Aorta (tissue), 5 donors: ENCODE data around the gene GLIPR2. TPM values are rescaled to one million over a fixed set of nuclear protein-coding genes. Genes with fewer than 3 reads are reported as not detected.

Experiments used
- ATAC-seq: fragments of 200-7000 bp; cut with Tn5 transposase; one replicate; pipeline ENCODE4 v1.9.1; 2022; ENCODE audit warnings: moderate library complexity; ENCODE audit not compliant: low FRiP score
- DNase-seq, 2 donors: peaks; one replicate each; pipeline ENCODE4 v3.0.0-alpha.2; 2020
- H3K27ac ChIP-seq, 2 donors: one replicate each; pipeline ENCODE4 v1.5.1; 2013; ENCODE audit warnings: low read length in 2 of 2, mild to moderate bottlenecking in 2 of 2, moderate library complexity in 2 of 2, control low read depth in 1 of 2, inconsistent platforms in 1 of 2, low read depth in 1 of 2
- H3K27me3 ChIP-seq, 2 donors: one replicate each; pipeline ENCODE4 v1.6.1; 2013; ENCODE audit warnings: control low read depth in 1 of 2, low read length in 1 of 2, mild to moderate bottlenecking in 1 of 2, moderate library complexity in 1 of 2; ENCODE audit not compliant: insufficient read depth in 2 of 2, control insufficient read depth in 1 of 2
- H3K36me3 ChIP-seq, 2 donors: one replicate each; pipeline ENCODE4 v1.6.1; 2013; ENCODE audit warnings: control low read depth in 1 of 2, low read length in 1 of 2, mild to moderate bottlenecking in 1 of 2; ENCODE audit not compliant: insufficient read depth in 2 of 2, control insufficient read depth in 1 of 2
- H3K4me1 ChIP-seq, 2 donors: one replicate each; pipeline ENCODE4 v1.6.1; 2013; ENCODE audit warnings: low read length in 2 of 2, control low read depth in 1 of 2, mild to moderate bottlenecking in 1 of 2, moderate library complexity in 1 of 2; ENCODE audit not compliant: insufficient read depth in 2 of 2, control insufficient read depth in 1 of 2
- H3K4me3 ChIP-seq, 2 donors: one replicate each; pipeline ENCODE4 v1.5.1; 2013; ENCODE audit warnings: low read length in 2 of 2, control low read depth in 1 of 2, mild to moderate bottlenecking in 1 of 2
- H3K9me3 ChIP-seq: one replicate; pipeline ENCODE4 v1.6.1; 2013; ENCODE audit warnings: mild to moderate bottlenecking, low read length; ENCODE audit not compliant: control insufficient read depth
- WGBS, 2 donors: extraction: QIAGEN DNeasy Blood & Tissue Kit; methylation state at CpG; one replicate each; pipeline ENCODE4 v1.1.7; 2013; 5-methylcytosine and 5-hydroxymethylcytosine counted together
- intact Hi-C, 2 donors: fragments of 100-400 bp; cut with DNase I; formaldehyde crosslinking; loops; one replicate each; pipeline versions ENCODE4 v1.14.2 to v1.15.0; 2022
- polyA plus RNA-seq, 2 donors: library from polyadenylated mRNA; stranded (reverse); fragments of 200-250 nt; gene quantifications; one replicate each; pipeline ENCODE4 v1.2.3, GENCODE V29; 2013
- total RNA-seq, 2 donors: library from RNA; stranded (reverse); fragmentation: NEBNext Ultra II Directional; extraction: Animal tissue kit (Norgen Biotek cat#: 25700); gene quantifications; one replicate each; pipeline ENCODE4 v1.2.1, GENCODE V29; 2021
- donor health status: healthy with polysubstance abuse.
- donor health status: Bipolar disorder and iron deficiency.
- donor health status: DM: no; HTN: no; CAD: no.
- donor health status: DM: no; HTN: no; CAD: no.
- donor health status: DM: yes; HTN: yes; CAD: no.

The GLIPR2 gene
- total and polyA plus RNA-seq, 4 donors: 26.9 to 56.5 (median 34.9) TPM

DNA sequence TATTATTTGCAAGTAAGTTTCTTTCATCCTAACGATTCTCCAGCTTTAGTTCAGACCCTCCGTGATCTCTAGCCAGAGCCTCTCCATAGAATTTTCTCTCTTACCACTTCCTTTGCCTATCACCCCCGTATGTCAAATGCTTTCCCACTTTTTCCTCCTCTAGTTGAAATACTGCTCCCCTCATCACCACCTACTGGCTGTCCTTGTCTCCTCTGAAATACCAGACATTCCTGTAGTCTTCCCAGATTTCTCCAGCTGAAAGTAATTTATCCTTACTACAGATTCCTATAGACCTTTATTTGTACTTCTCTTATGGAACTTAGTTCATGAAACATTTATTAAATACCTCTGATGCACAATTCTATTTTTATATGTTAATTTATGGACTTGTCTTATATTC is 36.0 kb upstream of the GLIPR2 start:
- 71 to 74% methylated on average over 3 of the region's 3 CpGs for WGBS, 2 donors
- intact Hi-C loops: loop anchor here in 1 of 2 donors (10.0 kb wide), 1 partner anchor 224 kb away; no protein-coding TSS in a partner anchor
- no peak overlapping the region for H3K27ac ChIP-seq
- ATAC-seq (no peak), DNase-seq (no peak)
- H3K9me3 ChIP-seq: no peaks in the 10 kb centered on the region
- H3K27me3 ChIP-seq: no peaks in the 10 kb centered on the region
- H3K4me3 ChIP-seq: no peak overlapping the region
- H3K4me1 ChIP-seq: no peaks in the 10 kb centered on the region
- H3K36me3 ChIP-seq: no peaks in the 10 kb centered on the region

DNA sequence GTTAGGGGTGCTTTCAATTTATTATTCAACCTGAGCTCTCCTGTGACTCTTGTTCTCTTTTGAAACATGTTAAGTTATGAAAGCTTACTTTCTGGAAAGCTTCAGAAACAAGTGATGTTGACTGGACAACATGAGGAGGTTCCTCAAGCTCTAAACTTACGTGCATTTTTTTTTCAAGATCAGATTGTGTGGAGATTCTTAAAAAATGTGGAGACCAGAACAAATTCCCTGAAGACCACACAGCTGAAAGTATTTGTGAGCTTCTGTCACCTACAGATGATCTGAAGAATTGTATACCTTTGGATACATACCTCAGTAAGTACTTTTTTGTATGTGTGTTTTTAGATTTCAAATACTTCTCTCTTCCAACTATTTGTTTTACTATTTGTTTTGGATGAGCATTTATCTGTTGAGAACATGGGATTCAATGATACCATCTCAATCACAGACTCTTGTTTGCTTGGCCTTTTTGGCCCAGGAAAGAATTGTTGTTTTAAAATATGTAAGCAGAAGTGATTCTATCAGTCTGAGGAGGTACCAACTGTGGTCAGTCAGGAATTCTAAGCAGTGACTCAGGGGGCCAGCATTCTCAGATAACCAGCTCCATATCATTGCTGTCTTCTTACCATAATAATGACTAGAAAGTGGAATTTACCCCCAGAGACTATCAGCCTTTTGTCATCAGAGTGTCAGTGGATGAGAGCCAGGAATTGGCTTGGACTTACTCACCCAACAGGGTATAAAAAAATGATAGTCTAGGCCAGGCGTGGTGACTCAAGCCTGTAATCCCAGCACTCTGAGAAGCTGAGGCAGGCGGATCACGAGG is 34.4 kb upstream of the GLIPR2 start:
- Histone ChIP-seq H3K36me3 (no peaks in the 10 kb centered on the region), H3K4me1 (no peaks in the 10 kb centered on the region), H3K27me3 (no peaks in the 10 kb centered on the region), H3K9me3 (no peaks in the 10 kb centered on the region), H3K4me3 (no peak overlapping the region), H3K27ac (no peak overlapping the region)
- DNase-seq (no peak), ATAC-seq (peak; percentile 41)
- intact Hi-C loops: loop anchor here (2.0 to 10.0 kb wide), 2 partner anchors 65 to 223 kb away; no protein-coding TSS in a partner anchor
- 49 to 63% methylated on average over 4 of the region's 4 CpGs for WGBS, 2 donors

DNA sequence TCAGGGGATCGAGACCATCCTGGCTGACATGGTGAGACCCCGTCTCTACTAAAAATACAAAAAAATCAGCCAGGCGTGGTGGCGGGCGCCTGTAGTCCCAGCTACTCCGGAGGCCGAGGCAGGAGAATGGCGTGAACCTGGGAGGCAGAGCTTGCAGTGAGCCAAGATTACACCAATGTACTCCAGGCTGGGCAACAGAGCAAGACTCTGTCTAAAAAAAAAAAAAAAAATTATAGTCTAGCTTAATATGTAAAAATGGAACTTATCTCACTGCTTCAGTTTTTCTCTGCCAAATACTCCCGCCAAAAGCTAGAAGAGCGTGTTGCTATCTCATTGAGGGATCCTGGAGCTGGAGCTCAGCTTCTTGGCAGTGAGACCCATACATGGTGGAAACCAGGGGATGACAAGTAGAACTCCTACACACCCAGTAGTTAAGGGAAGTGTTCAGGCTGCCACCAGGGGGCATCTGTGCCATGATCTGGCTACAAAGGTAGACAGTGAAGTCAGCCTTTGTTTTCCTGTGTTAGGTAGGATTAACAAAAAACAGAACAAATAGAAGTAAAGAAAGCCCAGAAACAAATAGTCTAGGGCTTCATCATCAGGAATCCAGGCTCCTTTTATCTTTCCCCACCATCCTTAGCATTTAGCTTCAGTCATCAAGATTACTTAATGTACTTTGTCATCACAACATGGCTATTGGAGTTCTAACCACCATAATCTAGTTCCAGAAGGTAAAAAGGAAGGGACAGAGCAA is 33.6 kb upstream of the GLIPR2 start:
- no peak overlapping the region for H3K27ac ChIP-seq
- H3K9me3 ChIP-seq: no peaks in the 10 kb centered on the region
- no peaks in the 10 kb centered on the region for H3K27me3 ChIP-seq
- WGBS, 2 donors: 66 to 68% methylated on average over 10 of the region's 10 CpGs
- no peak overlapping the region for H3K4me3 ChIP-seq
- intact Hi-C loops: loop anchor here (1.0 to 10.0 kb wide), 3 partner anchors 63 to 222 kb away; no protein-coding TSS in a partner anchor
- no peaks in the 10 kb centered on the region for H3K36me3 ChIP-seq
- H3K4me1 ChIP-seq: no peaks in the 10 kb centered on the region
- ATAC-seq (peak; percentile 93), DNase-seq (peak; percentile 91 to 94)

DNA sequence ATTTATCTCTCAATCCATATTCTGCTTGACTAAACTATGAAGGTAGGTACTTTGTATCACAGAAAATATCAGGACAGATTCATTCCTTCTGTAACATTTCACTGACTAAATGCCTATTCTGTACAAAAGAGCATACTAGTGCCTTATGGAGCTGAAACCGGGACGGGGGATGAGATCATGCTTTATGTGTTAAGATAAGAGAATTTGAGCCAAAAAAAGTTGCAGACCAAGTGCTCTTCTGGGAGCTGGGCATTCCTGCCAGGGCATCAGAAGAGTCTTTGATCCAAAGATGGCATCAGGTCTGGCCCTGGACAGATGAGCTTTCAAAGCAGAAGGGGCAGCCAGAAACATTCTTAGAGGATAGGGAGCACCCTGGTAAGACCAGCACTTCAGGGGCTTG is 27.5 kb upstream of the GLIPR2 start:
- Histone ChIP-seq H3K27me3 (no peaks in the 10 kb centered on the region), H3K4me1 (no peaks in the 10 kb centered on the region), H3K27ac (no peak overlapping the region), H3K9me3 (no peaks in the 10 kb centered on the region), H3K36me3 (peaks cover 0 to 9% of the 10 kb centered on the region in 2 donors), H3K4me3 (no peak overlapping the region)
- no peak for DNase-seq
- 2 to 14% methylated on average over 2 of the region's 2 CpGs for WGBS, 2 donors
- intact Hi-C loops: loop anchor here in 1 of 2 donors (10.0 kb wide), 1 partner anchor 216 kb away; no protein-coding TSS in a partner anchor
- no peak for ATAC-seq

DNA sequence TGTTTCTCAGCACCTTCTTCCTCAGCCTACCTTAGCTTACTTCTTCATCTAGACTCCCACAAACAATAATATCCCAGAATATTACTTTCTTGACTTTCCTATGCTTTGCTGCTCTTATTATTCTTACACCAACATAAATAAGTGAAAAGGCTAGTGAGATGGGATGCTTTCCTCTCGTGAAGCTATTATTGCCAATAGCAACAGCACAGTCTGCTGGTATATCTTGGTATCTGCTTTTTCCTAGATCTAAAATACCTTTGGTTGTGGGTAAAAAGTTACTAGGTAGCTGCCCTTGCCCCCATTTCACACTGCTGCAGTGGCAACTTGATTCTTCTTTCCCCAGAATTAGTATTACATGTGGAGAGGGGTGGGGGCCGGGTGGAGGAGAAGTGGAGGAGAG is 26.1 kb upstream of the GLIPR2 start:
- no peaks in the 10 kb centered on the region for H3K9me3 ChIP-seq
- intact Hi-C loops: no loop called here
- H3K27me3 ChIP-seq: no peaks in the 10 kb centered on the region
- no peaks in the 10 kb centered on the region for H3K4me1 ChIP-seq
- no peak overlapping the region for H3K4me3 ChIP-seq
- ATAC-seq: no peak
- no peak for DNase-seq
- H3K36me3 ChIP-seq: peaks cover 0 to 9% of the 10 kb centered on the region in 2 donors
- 82 to 87% methylated on average over 2 of the region's 2 CpGs for WGBS, 2 donors
- no peak overlapping the region for H3K27ac ChIP-seq

DNA sequence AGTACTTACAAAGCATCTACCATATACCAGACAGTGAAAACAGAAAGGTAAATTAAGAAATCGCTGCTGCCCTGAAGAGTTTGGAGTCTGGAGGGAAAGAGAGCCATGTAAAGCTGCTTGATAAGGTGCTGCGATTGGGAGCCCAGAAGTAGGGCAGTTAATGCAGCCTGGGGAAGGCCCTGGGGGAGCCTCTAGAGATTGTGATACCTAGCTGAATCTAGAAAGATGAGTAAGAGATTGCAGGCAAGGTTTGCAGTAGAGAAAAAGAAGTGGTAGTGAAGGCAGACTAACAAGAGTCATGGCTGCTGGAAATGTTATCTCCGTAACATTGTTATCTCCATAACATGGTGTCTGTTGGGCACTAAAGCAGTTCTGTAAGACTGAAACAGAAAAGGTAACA is 24.0 kb upstream of the GLIPR2 start:
- H3K27me3 ChIP-seq: no peaks in the 10 kb centered on the region
- no peak for ATAC-seq
- H3K4me1 ChIP-seq: no peaks in the 10 kb centered on the region
- no peak for DNase-seq
- WGBS, 2 donors: 90 to 96% methylated on average over 3 of the region's 3 CpGs
- intact Hi-C loops: no loop called here
- peaks cover 3 to 9% of the 10 kb centered on the region in 2 donors for H3K36me3 ChIP-seq
- no peak overlapping the region for H3K27ac ChIP-seq
- H3K4me3 ChIP-seq: no peak overlapping the region
- no peaks in the 10 kb centered on the region for H3K9me3 ChIP-seq

DNA sequence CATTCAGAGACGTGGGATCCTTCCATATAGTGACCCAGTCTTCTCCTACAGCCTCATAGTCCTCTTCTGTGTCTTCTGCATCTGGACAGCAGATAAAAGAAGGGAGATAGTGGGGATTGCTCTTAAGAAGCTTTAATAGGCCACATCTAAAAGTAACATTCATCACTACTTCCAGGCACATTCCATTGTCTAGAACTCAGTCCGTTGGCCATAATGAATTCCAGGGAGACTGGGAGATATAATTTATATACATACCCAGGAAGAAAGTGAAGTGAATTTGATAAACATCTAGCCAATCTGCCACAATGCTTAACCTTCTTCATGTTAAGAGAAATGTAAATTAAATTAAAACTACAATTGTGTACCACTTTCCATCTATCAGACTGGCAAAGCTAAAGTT is 22.5 kb upstream of the GLIPR2 start:
- Histone ChIP-seq H3K36me3 (peaks cover 3 to 9% of the 10 kb centered on the region in 2 donors), H3K9me3 (no peaks in the 10 kb centered on the region), H3K4me3 (no peak overlapping the region), H3K4me1 (no peaks in the 10 kb centered on the region), H3K27me3 (no peaks in the 10 kb centered on the region), H3K27ac (no peak overlapping the region)
- ATAC-seq: no peak
- intact Hi-C loops: no loop called here
- no peak for DNase-seq
- WGBS, 2 donors: 68 to 69% methylated on average over 2 of the region's 2 CpGs

DNA sequence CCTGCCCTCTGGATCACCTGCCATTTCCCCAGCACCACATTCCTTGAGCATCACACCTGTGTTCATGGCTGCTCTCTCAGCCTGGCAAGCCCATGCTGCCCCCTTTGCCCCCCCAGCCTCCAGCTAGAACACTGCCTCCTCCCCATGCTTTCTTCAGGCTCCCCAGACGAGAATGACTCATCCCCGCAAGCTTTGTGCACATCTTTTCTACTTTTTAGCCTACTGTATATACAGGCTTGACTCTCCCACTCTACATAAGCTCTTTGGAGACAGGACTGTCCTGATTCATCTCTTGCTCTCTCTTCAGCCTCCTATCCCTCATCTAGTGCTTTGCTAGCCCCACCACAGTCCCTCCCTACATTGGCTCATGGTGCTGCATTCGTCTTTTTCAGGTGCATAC is 19.9 kb upstream of the GLIPR2 start:
- Histone ChIP-seq H3K27ac (no peak overlapping the region), H3K9me3 (no peaks in the 10 kb centered on the region), H3K4me3 (no peak overlapping the region), H3K27me3 (no peaks in the 10 kb centered on the region), H3K36me3 (peaks cover 3 to 4% of the 10 kb centered on the region in 2 donors), H3K4me1 (no peaks in the 10 kb centered on the region)
- DNase-seq (no peak), ATAC-seq (no peak)
- WGBS, 2 donors: 90% methylated on average over 3 of the region's 3 CpGs
- intact Hi-C loops: no loop called here
